A549 treated with Mapracorat at 1 μM for 4 hours (cell line): ENCODE data around the gene PDE3B. TPM values are rescaled to one million over a fixed set of nuclear protein-coding genes. Genes with fewer than 3 reads are reported as not detected.

Experiments
- total RNA-seq: library from RNA; stranded (reverse); fragments of 200-300 nt; extraction: Qiagen RNA extraction; gene quantifications from 5 replicates; pipeline ENCODE4 v1.2.3, GENCODE V29; 2022

Gene PDE3B
- 1.8 to 2.2 TPM (median 1.8 TPM) in 5 replicates for total RNA-seq

DNA sequence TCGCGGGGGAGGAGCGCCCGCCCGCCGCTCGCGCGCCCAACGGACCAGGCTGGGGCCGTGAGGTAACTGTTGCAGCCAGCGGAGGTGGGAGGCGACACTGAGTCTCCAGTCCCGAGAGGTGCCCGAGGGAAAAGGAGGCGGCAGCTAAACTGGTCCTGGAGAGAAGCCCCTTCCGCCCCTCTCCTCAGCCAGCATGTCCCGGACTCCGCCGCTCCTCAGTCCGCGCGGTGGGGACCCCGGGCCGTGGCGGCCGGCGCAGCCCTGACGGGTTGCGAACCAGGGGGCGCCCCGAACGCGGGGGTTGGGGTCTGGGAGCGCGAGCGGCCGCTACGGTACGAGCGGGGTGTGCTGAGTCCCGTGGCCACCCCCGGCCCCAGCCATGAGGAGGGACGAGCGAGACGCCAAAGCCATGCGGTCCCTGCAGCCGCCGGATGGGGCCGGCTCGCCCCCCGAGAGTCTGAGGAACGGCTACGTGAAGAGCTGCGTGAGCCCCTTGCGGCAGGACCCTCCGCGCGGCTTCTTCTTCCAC, at the start of gene PDE3B:
Gene PDE3B (plus strand): TSS at position 108 of the 529 bp plus-strand sequence. CDS start 272 bp downstream, at position 380.

DNA sequence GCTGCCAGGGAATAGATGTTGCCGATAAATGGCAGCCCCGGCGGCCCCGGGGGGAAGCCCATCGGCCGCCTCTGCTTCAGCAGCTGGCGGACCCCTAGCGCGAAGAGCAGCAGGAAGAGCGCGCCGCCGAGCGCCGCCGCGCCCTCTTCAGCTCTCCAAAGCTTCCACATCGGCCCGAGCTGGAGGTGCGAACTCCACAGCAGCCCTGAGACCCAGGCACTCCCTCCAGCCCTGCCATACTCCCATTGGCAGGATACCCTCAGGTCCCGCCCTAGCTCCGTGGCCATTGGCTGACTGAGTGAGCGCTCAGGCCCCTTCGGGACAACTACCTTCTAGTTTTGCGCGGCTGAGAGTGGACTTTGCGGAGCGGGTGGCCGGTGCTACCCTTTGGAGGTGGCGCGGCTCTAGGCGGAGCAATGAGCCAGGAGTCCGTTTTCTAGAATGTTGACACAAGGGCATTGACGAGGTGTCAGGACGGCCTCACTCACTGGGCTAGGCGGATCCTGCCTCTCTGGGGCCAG, 248.5 kb downstream of the PDE3B start, which contains the start of gene CYP2R1:
Gene CYP2R1 (minus strand): TSS at position 196 of the 521 bp plus-strand sequence. CDS start 26 bp downstream, at position 170.

Other genes with a start within 250 kb of the PDE3B start
- gene COPB1, start 144.0 kb upstream of the PDE3B start, total RNA-seq = 99.0 to 122 TPM (median 115 TPM) in 5 replicates
- gene PSMA1, start 123.4 kb upstream of the PDE3B start, total RNA-seq = 177 to 192 TPM (median 185 TPM) in 5 replicates
- 9.5 to 16.1 TPM (median 12.1 TPM) in 5 replicates for gene CYP2R1, start 248.4 kb downstream of the PDE3B start, total RNA-seq